HepG2 (cell line): Measurements from ENCODE around the gene MGAT2.

Experiments used
- FOXM1 ChIP-seq: sonication (generic); formaldehyde crosslinking; IDR thresholded peaks from 2 replicates; pipeline ENCODE4 v1.5.0; 2020; ENCODE audit warnings: missing genetic modification reagents
- POLR2AphosphoS5 ChIP-seq: IDR thresholded peaks from 2 replicates; pipeline ENCODE4 v1.6.1; 2012; ENCODE audit warnings: low read depth, low read length
- RAD21 ChIP-seq: fragments of 450-650 bp; formaldehyde crosslinking; IDR thresholded peaks from 2 replicates; pipeline ENCODE4 v1.5.0; 2020; ENCODE audit warnings: mild to moderate bottlenecking
- ZNF274 ChIP-seq: sonication (generic); formaldehyde crosslinking; IDR thresholded peaks from 2 replicates; pipeline ENCODE4 v1.5.1; 2020; ENCODE audit warnings: mild to moderate bottlenecking, missing genetic modification reagents
- TF ChIP-seq, protein P1 (sequence below): sonication (generic); formaldehyde crosslinking; IDR thresholded peaks from 2 replicates; pipeline ENCODE4 v1.4.0; 2020; ENCODE audit warnings: missing genetic modification reagents
- TF ChIP-seq, protein P2 (sequence below): sonication (generic); formaldehyde crosslinking; IDR thresholded peaks from 2 replicates; pipeline ENCODE4 v1.4.0; 2020; ENCODE audit warnings: missing genetic modification reagents
- TF ChIP-seq, protein P3 (sequence below), 2 experiments: IDR thresholded peaks; 2 replicates each; pipeline ENCODE4 v1.6.1; 2011 to 2012; ENCODE audit warnings: low read length in 2 of 2, borderline replicate concordance in 1 of 2, low read depth in 1 of 2, mild to moderate bottlenecking in 1 of 2, moderate library complexity in 1 of 2

DNA sequence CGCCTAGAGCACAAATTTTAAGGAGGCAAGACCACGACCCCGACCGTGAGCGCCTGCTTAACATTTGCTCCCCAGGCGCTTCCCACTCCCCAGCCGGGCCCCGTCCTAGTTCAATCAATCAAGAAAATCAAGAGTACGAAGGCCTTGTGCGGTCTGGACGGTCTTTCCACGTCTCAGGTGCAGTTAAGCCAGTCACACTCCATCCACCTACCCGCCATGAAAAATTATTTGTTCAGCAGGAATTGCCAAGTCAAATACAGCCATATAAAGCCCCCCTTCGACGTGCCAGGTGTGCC is 22.5 kb upstream of the MGAT2 start:
- TF ChIP-seq FOXM1 (CRISPR knock-in tag) (no peak), POLR2AphosphoS5 (no peak), RAD21 (CRISPR knock-in tag) (no peak), ZNF274 (CRISPR knock-in tag) (no peak)
- TF ChIP-seq, protein P1, sequence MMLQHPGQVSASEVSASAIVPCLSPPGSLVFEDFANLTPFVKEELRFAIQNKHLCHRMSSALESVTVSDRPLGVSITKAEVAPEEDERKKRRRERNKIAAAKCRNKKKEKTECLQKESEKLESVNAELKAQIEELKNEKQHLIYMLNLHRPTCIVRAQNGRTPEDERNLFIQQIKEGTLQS (CRISPR knock-in tag): no peak
- TF ChIP-seq, protein P2, sequence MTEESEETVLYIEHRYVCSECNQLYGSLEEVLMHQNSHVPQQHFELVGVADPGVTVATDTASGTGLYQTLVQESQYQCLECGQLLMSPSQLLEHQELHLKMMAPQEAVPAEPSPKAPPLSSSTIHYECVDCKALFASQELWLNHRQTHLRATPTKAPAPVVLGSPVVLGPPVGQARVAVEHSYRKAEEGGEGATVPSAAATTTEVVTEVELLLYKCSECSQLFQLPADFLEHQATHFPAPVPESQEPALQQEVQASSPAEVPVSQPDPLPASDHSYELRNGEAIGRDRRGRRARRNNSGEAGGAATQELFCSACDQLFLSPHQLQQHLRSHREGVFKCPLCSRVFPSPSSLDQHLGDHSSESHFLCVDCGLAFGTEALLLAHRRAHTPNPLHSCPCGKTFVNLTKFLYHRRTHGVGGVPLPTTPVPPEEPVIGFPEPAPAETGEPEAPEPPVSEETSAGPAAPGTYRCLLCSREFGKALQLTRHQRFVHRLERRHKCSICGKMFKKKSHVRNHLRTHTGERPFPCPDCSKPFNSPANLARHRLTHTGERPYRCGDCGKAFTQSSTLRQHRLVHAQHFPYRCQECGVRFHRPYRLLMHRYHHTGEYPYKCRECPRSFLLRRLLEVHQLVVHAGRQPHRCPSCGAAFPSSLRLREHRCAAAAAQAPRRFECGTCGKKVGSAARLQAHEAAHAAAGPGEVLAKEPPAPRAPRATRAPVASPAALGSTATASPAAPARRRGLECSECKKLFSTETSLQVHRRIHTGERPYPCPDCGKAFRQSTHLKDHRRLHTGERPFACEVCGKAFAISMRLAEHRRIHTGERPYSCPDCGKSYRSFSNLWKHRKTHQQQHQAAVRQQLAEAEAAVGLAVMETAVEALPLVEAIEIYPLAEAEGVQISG (CRISPR knock-in tag): no peak
- TF ChIP-seq, protein P3, sequence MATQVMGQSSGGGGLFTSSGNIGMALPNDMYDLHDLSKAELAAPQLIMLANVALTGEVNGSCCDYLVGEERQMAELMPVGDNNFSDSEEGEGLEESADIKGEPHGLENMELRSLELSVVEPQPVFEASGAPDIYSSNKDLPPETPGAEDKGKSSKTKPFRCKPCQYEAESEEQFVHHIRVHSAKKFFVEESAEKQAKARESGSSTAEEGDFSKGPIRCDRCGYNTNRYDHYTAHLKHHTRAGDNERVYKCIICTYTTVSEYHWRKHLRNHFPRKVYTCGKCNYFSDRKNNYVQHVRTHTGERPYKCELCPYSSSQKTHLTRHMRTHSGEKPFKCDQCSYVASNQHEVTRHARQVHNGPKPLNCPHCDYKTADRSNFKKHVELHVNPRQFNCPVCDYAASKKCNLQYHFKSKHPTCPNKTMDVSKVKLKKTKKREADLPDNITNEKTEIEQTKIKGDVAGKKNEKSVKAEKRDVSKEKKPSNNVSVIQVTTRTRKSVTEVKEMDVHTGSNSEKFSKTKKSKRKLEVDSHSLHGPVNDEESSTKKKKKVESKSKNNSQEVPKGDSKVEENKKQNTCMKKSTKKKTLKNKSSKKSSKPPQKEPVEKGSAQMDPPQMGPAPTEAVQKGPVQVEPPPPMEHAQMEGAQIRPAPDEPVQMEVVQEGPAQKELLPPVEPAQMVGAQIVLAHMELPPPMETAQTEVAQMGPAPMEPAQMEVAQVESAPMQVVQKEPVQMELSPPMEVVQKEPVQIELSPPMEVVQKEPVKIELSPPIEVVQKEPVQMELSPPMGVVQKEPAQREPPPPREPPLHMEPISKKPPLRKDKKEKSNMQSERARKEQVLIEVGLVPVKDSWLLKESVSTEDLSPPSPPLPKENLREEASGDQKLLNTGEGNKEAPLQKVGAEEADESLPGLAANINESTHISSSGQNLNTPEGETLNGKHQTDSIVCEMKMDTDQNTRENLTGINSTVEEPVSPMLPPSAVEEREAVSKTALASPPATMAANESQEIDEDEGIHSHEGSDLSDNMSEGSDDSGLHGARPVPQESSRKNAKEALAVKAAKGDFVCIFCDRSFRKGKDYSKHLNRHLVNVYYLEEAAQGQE (IDR thresholded peaks at IDR 0.05; ENCODE audit: borderline replicate concordance in 1 of 2, low read depth in 1 of 2, low read length in 2 of 2): no peak
